GM10847 (cell line): ENCODE results near the gene PRDM16.

Experiments used
- POLR2A ChIP-seq: IDR thresholded peaks from 2 replicates; pipeline ENCODE4 v1.6.1; 2011; ENCODE audit not compliant: insufficient read length; ENCODE audit errors: extremely low read depth

The PRDM16 gene

DNA sequence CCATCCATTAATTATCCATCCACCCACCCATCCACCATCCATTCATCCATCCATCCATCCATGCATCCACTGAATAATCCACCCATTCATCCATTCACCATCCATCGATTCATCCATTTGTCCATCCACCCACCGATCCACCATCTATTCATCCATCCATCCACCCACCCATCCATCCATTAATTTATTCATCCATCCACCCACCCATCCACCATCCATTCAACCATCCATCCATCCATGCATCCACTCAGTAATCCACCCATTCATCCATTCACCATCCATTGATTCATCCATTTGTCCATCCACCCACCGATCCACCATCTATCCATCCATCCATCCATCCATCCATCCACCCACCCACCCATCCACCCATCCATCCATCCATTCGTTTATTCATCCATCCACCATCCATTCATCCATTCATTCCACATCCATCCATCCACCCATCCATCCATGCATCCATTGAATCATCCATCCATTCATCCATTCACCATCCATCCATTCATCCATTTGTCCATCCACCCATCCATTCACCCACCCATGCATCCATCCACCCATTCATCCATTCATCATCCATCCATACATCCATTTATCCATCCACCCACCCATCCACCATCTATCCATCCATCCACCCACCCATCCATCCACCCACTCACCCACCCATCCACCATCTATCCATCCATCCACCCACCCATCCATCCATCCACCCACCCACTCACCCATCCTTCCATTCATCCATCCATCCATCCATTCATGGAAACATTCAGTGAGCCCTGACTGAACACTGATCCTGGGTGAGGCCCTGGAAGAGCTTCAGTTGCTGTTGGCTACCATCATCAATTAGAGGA lies 302.1 kb downstream of the PRDM16 start:
- TF ChIP-seq POLR2A, result no peak

DNA sequence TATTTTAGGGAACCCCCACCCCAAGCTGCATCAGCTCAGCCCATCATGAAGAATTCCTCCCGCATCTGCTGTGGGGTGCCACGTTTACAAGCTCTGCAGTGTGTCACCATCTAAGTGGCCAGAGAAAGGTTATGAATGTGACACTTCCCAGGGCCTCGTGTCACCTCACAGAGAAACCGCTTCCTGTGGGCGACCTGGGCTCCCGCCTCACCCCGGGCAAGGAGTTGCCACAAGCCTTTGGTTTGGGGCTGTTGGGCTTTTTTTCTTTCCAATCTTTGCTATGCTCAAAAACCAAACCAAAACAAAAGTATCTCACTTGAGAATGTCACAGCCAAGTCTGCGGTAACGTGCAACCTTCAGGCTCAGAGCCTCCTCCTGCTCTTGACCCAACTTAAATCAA lies 303.3 kb downstream of the PRDM16 start:
- no peak for TF ChIP-seq POLR2A

DNA sequence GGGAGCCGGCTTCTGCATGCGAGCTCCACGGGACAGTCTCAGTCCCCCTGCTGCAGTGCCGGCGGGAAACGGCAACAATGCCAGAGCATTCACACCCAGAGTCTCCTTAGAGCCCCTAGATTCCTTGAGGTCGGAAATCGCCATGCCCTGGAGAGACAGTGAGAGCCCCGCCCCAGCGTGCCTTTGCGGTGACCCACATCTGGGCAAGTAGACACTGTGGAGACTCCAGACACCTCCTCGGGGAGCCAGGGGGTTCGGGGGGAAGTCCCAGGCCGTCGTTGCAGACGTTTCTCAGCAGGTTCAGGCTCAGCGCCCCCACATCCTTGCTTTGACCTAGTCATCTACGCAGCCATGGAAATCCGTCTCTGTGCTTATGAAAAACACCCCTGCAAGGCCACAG lies 304.2 kb downstream of the PRDM16 start:
- TF ChIP-seq POLR2A, result no peak

DNA sequence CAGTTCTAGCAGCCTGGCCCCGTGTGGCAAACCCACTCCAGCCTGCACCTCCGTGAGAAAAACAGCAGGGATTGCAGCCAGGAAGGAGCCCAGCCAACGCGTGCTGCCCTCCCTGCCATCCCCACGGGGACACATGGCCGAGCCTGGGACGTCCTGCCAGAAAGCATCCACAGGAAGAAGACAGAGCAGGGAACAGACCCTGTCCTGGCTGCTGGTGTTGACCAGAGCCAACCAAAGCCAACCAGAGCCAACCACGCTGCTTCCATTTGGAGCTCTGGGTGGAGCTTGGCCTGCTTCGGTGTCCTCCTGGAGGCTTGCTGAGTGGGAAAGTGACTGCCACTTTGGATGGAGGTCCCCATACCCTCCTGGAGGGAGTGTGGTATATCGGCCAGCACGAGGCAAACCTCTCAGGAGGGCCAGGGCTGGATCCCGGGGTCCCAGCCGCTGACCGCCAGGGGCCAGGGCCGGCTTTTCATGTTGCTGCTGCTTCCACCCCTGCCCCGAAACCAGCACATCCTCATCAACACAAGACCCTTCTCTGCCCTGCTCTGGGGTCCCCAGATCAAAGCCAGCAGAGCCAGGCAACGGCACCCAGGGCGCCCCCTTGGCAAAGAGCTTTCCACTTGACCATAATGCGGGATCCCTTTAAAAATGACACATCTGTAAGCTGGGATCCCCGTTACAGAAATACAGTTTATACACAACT lies 304.9 kb downstream of the PRDM16 start:
- TF ChIP-seq POLR2A, result no peak

DNA sequence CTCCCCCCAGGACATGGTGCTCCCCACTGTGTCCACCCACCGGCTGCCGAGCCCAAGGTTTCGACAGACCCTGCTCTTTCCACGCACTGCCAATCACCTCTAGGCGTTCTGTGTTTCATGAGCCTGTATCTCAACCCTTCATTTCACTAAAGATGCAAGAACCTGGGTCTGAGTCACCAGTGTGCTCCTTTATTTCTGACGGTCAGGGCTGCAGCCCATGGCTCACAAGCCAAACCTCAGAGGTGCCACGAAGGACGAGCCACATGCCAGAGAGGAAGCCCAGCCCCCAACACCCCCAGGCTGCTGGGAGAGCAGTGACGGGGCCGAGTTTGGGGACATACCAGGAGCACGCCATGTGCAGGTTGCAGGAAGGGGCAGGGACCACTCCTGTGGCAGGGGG lies 306.2 kb downstream of the PRDM16 start:
- no peak for TF ChIP-seq POLR2A

DNA sequence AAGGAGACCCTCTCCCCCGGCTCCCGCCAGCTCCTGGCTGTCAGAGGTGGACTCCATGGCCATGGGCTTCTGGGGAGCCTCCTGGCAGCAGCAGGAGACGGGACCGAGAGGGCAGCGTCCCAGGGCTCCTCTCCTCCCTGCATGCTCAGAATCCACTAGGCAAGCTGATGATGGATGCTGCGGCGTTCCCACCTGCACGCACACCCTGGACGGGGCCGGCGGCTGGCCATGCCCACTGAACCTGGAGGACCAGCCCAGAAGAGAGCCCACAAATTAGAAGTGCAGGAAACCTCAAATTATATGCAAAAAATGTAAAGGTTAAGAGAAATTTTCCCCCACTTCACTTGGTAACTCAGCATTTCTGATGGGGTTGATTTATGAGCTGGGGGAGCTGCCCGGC lies 308.2 kb downstream of the PRDM16 start:
- no peak for TF ChIP-seq POLR2A

DNA sequence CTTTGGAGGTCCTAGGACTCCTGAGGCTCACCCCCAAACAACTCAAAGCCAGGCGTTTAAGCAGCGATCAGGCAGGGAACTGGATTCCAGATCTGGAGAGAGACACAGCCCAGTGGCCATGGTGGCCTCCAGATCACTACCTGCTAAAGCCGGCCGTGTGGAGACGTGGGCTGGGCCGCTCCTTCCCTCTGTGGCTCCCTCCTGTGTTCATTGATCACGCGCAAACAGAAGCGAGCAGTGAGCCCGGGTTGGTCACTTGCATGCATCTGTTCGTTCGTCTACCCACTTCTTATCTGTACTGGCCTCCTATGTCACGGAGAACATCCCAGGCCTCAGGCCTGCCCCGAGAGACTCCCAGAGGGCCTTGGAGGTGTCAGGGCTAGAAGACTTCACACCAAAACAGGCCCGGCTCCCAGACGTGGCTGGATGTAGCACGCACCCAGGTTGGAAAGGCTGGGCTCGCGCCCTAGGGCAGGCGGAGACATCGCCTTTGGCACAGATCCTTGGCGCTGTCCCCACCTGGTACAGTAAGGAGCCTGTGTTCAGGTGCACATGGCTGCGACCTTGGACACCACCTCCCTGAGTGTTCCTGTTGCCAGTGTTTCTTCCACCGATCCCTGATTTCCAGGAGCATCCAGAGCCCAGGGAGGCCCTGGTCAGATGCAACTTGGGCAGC lies 308.7 kb downstream of the PRDM16 start:
- no peak for TF ChIP-seq POLR2A

DNA sequence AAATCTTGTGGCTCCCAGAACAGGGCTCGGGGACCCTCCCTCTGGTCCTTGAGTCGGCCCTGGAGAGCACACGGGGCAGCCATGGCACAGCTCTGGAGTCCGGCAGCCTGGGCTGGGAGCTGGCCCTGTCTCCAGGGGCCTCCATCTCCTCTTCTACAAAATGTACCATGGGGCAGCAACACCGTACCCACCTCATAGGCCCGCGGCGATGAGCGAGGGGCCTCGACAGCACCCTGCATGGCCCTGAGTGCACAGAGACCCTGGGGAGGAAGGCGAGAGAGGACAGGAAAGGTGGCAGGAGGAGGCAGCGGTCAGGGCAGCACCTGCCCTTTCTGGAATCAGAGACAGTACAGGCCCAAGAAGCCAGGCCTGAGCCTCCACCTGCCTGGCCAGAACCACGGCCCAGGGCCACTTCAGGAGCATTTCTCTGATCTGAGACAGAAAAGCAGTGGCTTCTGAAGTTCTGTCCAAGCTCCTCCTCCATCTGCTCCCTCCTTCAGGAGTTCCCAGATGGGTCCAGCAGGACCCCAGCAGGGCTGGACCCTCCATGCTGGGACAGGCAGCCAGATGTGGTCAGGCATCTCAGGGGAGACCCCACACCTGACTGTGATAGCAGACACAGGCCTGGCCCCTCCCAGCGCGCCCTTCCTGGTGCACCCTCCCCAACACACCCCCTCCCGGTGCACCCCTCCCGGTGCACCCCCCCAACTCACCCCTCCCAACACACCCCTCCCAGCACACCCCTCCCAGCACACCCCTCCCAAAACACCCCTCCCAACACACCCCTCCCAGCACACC lies 309.6 kb downstream of the PRDM16 start:
- TF ChIP-seq POLR2A, result no peak

DNA sequence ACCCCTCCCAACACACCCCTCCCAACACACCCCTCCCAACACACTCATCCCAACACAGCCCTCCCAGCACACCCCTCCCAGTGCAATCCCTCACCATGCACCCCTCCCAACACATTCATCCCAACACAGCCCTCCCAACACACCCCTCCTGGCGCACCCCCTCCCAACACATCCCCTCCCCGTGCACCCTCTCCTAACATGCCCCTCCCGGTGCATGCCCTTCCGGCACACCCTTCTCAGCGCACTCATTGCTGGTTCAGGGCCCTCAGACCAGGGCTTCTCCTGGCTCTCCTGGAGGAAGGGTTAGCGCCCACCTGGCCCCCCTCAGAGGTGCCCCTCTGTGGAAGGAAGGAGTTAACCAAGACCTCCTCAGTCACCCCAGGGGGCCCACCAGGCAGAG lies 310.9 kb downstream of the PRDM16 start:
- no peak for TF ChIP-seq POLR2A

DNA sequence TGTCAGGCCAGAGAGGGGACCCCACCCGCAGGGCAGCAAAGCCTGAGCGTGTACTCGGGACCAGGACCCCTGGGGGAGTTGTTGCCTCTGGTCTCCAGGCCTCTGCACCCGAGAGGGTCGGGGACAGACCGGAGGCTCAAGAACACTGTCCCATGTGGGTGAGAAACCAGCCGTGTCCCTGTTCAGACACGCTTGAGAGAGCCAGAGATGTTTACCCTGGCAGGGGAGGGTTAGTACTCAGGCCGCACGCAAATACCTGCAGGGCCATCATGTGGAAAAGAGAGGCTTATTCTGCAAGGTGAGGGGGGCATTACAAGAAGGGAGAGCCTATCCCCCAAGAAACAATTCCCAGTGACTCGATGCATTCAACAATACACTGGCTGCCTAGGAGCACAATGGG lies 311.5 kb downstream of the PRDM16 start:
- no peak for TF ChIP-seq POLR2A

DNA sequence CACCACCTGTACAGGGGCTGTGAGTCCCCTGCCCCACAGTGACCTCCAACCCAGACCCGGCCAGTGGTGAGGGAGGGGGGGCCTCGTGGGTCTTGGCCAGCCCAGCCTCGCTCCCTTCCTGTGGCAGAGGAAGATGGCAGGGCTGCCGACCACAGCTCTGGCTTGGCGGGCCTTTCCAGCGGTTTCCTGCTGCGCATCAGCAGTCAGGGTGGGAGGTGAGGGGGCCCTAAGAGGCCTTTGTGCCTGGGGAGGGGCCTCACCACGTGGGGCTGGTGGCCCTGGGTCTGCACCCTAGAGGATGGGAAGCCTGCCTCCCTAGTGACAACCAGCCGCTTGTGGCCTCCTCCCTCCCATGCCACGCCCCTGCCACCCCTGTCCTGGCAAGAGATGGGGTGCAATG lies 312.9 kb downstream of the PRDM16 start:
- TF ChIP-seq POLR2A, result no peak

DNA sequence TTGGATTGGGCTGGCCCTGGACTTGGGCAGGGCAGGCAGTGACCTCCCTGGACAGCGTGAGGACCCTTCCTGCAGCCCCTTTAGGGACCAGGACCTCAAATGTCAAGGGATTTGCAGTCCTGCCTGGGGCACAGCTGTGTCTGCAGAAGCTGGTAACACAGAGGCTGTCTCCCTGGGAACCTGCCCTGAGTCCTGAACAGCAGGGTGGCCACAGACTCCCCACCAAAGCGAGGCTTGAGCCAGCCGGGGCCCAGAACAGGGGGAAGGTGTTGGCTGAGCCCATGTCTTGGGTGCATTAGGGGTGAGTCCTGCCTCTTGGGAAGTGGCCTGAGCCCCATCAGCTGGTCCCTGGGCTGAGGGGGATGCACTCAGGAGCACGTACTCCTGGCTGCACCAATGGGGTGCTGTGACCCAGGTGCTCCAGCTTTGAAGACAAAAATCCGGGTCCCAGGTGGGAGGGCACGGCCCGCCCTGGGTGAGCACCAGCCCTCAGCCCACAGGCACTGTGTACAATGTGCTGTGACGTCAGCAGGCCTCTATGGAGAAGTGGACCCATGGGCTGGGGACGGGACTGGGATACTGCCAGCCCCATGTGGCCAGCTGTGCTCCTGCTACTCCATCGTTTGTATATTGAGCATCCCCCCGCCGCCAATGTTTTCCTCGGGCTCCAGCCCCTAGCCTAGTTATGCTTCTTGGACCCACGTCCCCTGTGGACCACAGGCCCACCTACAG lies 313.5 kb downstream of the PRDM16 start:
- TF ChIP-seq POLR2A, result no peak

DNA sequence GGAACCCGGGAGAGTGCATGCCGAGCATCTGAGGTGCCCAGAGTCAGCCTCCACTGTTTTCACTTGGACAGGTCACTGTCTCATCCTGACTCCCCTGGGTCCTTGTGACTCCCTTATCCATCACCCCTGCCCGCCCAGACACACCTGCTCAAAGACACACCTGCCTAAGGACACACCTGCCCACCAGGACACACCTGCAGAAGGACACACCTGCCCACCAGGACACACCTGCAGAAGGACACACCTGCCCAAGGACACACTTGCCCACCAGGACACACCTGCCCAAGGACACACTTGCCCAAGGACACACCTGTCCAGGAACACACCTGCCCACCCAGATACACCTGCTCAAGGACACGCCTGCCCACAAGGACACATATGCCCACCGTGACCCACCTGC lies 314.7 kb downstream of the PRDM16 start:
- TF ChIP-seq POLR2A, result no peak

DNA sequence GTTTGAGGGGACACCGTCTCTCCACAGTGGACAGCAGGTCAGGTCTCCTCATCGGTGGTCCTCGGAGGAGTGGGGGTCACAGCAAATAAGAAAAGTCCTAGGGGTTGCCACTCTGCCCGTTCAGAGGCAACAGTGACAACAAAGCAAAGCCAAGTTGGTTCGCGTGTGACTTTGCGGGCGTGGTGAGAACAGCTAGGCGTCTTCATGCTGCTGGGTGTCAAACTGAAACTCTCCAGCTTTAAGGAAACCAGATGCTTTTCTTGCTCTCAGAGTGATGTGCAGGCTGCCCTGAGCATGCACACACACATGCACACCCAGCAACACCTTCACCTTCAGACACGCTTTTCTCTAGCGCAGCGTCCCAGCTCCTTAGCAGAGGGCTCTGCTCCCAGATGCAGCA lies 315.4 kb downstream of the PRDM16 start:
- no peak for TF ChIP-seq POLR2A

DNA sequence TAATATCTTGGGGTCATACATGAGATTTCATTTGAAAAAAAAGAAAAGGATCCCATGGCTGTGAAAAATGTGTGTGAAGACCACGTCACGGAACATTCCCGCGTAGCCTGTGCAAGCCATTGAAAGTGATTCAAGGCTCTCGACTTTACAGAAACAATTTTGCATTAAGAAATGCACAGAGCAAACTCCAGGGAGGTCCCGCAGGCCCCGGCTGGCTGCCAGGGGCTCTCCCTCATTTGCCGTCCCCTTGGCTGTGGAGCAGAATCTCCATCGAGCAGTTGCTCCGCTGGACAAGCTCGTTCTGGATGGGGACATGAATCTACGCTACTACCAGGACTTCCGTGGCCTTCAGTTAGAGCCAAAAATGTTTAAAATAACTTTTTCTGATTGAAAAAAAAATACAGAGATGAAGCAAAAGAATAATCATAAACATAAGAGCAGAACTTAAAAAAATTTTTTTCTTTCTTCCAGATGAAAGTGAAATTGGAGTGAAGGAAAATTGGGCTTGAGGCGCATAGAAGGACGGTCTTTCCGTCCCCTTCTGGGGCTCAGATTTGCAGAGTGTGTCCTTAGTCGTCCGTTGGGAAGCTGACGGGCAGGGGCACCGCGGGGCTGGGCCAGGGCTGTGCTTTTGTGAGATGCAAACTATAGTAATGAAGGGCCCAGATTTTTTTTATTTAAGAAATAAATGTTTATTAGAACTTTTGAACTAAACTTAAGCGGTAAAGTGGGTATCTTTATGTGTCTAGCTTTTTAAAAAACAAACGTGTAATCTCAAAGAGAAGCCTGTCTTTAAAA lies 317.4 kb downstream of the PRDM16 start:
- TF ChIP-seq POLR2A, result no peak
